ENCODE measurements around the gene PLCH2.

The PLCH2 gene

DNA sequence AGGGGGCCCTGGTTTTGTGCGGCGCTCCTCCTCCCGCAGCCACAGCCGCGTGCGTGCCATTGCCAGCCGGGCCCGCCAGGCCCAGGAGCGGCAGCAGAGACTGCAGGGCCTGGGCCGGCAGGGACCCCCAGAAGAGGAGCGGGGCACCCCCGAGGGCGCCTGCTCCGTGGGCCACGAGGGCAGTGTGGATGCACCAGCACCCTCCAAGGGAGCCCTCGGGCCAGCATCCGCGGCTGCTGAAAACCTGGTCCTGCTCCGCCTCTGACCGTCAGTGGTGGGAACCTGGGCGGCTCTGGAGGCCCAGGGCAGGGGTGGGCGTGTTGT, 28.8 kb downstream of the PLCH2 start:
- Histone ChIP-seq H3K9me3 (ENCODE audit: low read length) (no peaks in the 10 kb centered on the region), H3K4me3 (ENCODE audit: low read depth, low read length, poor library complexity, severe bottlenecking) (no peak overlapping the region), H3K9ac (ENCODE audit: low read length) (no peak overlapping the region), H3K36me3 (ENCODE audit: insufficient read depth, low read length) (peaks cover 22% of the 10 kb centered on the region), H3K4me2 (ENCODE audit: low read length) (no peak overlapping the region), H4K20me1 (ENCODE audit: insufficient read depth, low read length) (no peaks in the 10 kb centered on the region), H3K27me3 (ENCODE audit: insufficient read depth, low read length) (peaks cover 7% of the 10 kb centered on the region; the same call in 1 of the 2 replicates), H2AFZ (ENCODE audit: low read length) (no peak overlapping the region), H3F3A (ENCODE audit: insufficient read depth, low read length) (no peaks in the 10 kb centered on the region), H3K9me2 (ENCODE audit: low read depth, low read length) (no peaks in the 10 kb centered on the region), H3K79me2 (ENCODE audit: insufficient read depth, low read length) (no peaks in the 10 kb centered on the region), H3K4me1 (ENCODE audit: insufficient read depth, low read length, severe bottlenecking) (no peaks in the 10 kb centered on the region), H3K27ac (ENCODE audit: low read depth, low read length, poor library complexity, severe bottlenecking) (no peak overlapping the region)
- TF ChIP-seq EZH2 (IDR thresholded peaks at IDR 0.05; ENCODE audit: borderline replicate concordance, low read length) (no peak), CTCF (IDR thresholded peaks at IDR 0.05; ENCODE audit: low read length) (no peak)

DNA sequence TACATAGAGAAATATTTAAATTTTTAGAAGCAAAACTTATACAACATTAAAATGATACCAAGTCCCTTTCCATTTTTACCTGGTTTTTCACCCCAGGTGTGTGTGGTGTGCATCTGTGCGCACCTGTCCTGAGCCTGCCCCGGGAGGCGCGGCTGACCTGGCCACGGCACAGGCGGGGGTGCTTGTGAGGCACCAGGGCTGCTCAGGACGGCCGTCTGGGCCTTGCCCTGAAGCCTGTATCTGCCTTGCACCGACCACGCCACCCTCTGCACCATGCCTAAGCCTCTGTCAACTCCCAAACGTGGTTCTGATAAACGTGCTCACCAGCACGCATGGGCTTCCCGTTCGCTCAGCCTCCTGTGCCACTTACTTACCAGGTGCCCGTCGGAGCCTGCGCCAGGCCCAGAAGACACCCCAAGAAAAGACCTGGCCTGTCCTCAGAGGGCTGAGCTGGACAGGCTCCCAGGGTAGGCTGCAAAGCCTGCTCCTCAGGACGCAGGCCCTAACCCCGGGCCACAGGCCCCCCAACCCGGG, 29.4 kb downstream of the PLCH2 start:
- Histone ChIP-seq H3K79me2 (ENCODE audit: insufficient read depth, low read length) (no peaks in the 10 kb centered on the region), H3F3A (ENCODE audit: insufficient read depth, low read length) (no peaks in the 10 kb centered on the region), H4K20me1 (ENCODE audit: insufficient read depth, low read length) (no peaks in the 10 kb centered on the region), H3K4me3 (ENCODE audit: low read depth, low read length, poor library complexity, severe bottlenecking) (no peak overlapping the region), H3K36me3 (ENCODE audit: insufficient read depth, low read length) (peaks cover 28% of the 10 kb centered on the region), H3K9me3 (ENCODE audit: low read length) (no peaks in the 10 kb centered on the region), H3K4me2 (ENCODE audit: low read length) (no peak overlapping the region), H2AFZ (ENCODE audit: low read length) (no peak overlapping the region), H3K9me2 (ENCODE audit: low read depth, low read length) (no peaks in the 10 kb centered on the region), H3K4me1 (ENCODE audit: insufficient read depth, low read length, severe bottlenecking) (no peaks in the 10 kb centered on the region), H3K27ac (ENCODE audit: low read depth, low read length, poor library complexity, severe bottlenecking) (no peak overlapping the region), H3K27me3 (ENCODE audit: insufficient read depth, low read length) (peaks cover 7% of the 10 kb centered on the region; the same call in 1 of the 2 replicates), H3K9ac (ENCODE audit: low read length) (no peak overlapping the region)
- TF ChIP-seq EZH2 (IDR thresholded peaks at IDR 0.05; ENCODE audit: borderline replicate concordance, low read length): no peak
- TF ChIP-seq CTCF (IDR thresholded peaks at IDR 0.05; ENCODE audit: low read length): no peak

GRCh38 chr1:2506007-2506860, 30.1 kb downstream of the PLCH2 start:
- Histone ChIP-seq H3K27me3 (ENCODE audit: insufficient read depth, low read length) (peaks cover 7% of the 10 kb centered on the region; the same call in 1 of the 2 replicates), H4K20me1 (ENCODE audit: insufficient read depth, low read length) (no peaks in the 10 kb centered on the region), H3K79me2 (ENCODE audit: insufficient read depth, low read length) (no peaks in the 10 kb centered on the region), H3K4me2 (ENCODE audit: low read length) (no peak overlapping the region), H3K9me2 (ENCODE audit: low read depth, low read length) (no peaks in the 10 kb centered on the region), H3K27ac (ENCODE audit: low read depth, low read length, poor library complexity, severe bottlenecking) (no peak overlapping the region), H3K4me3 (ENCODE audit: low read depth, low read length, poor library complexity, severe bottlenecking) (no peak overlapping the region), H2AFZ (ENCODE audit: low read length) (no peak overlapping the region), H3K4me1 (ENCODE audit: insufficient read depth, low read length, severe bottlenecking) (no peaks in the 10 kb centered on the region), H3K9ac (ENCODE audit: low read length) (no peak overlapping the region), H3K9me3 (ENCODE audit: low read length) (no peaks in the 10 kb centered on the region), H3K36me3 (ENCODE audit: insufficient read depth, low read length) (peaks cover 34% of the 10 kb centered on the region), H3F3A (ENCODE audit: insufficient read depth, low read length) (no peaks in the 10 kb centered on the region)
- TF ChIP-seq CTCF (IDR thresholded peaks at IDR 0.05; ENCODE audit: low read length) (no peak), EZH2 (IDR thresholded peaks at IDR 0.05; ENCODE audit: borderline replicate concordance, low read length) (no peak)
